Measurements from ENCODE around the gene TMEM26. TPM values are rescaled to one million over a fixed set of nuclear protein-coding genes. Genes with fewer than 3 reads are reported as not detected.
"Not testable (repeated sequence)": the region's sequence is repeated elsewhere in the genome, so short reads cannot be mapped to it uniquely, and the experiment has no call there.

TMEM26 gene
- total RNA-seq, 2 donors from 2014 or later, result 0.32 to 0.50 TPM

- no peak for TF ChIP-seq CTCF (IDR thresholded peaks at IDR 0.05)
- no peaks in the 10 kb centered on the region for H3K36me3 ChIP-seq
- no peak overlapping the region for H3K9ac ChIP-seq (ENCODE audit: low read depth in 2 of 2, low read length in 2 of 2)
- no peak for DNase-seq
- no peaks in the 10 kb centered on the region for H3K4me1 ChIP-seq
- H3K9me3 ChIP-seq, result no peaks in the 10 kb centered on the region
- no peak overlapping the region for H3K4me3 ChIP-seq
- no peaks in the 10 kb centered on the region for H3K27me3 ChIP-seq
- intact Hi-C loops (cut with DNase I), result no loop called here
- H3K27ac ChIP-seq, result no peak overlapping the region
Observed at GRCh38 chr10:61391281-61391680, 61.9 kb downstream of the TMEM26 start.

GRCh38 chr10:61390851-61391250 is 62.3 kb downstream of the TMEM26 start:
- H3K9ac ChIP-seq (ENCODE audit: low read depth in 2 of 2, low read length in 2 of 2), result no peak overlapping the region
- TF ChIP-seq CTCF (IDR thresholded peaks at IDR 0.05), result no peak
- no peaks in the 10 kb centered on the region for H3K4me1 ChIP-seq
- H3K27ac ChIP-seq, result no peak overlapping the region
- DNase-seq, result no peak
- no peaks in the 10 kb centered on the region for H3K9me3 ChIP-seq
- intact Hi-C loops (cut with DNase I), result no loop called here
- no peak overlapping the region for H3K4me3 ChIP-seq
- no peaks in the 10 kb centered on the region for H3K36me3 ChIP-seq
- no peaks in the 10 kb centered on the region for H3K27me3 ChIP-seq

- Histone ChIP-seq H3K4me3 (no peak overlapping the region), H3K4me1 (no peaks in the 10 kb centered on the region), H3K36me3 (no peaks in the 10 kb centered on the region), H3K9me3 (no peaks in the 10 kb centered on the region), H3K27ac (no peak overlapping the region), H3K9ac (ENCODE audit: low read depth in 2 of 2, low read length in 2 of 2) (no peak overlapping the region), H3K27me3 (no peaks in the 10 kb centered on the region)
- no peak for TF ChIP-seq CTCF (IDR thresholded peaks at IDR 0.05)
- intact Hi-C loops (cut with DNase I), result no loop called here
- no peak for DNase-seq
Observed at GRCh38 chr10:61389887-61390286, 63.3 kb downstream of the TMEM26 start.

GRCh38 chr10:61388986-61389385 is 64.2 kb downstream of the TMEM26 start:
- H3K4me1 ChIP-seq; intact Hi-C loops (cut with DNase I); H3K4me3 ChIP-seq; H3K27me3 ChIP-seq; H3K9me3 ChIP-seq; H3K9ac ChIP-seq (ENCODE audit: low read depth in 2 of 2, low read length in 2 of 2); H3K36me3 ChIP-seq; H3K27ac ChIP-seq; DNase-seq: not testable (repeated sequence)

- DNase-seq, result no peak
- no peaks in the 10 kb centered on the region for H3K4me1 ChIP-seq
- no peak for TF ChIP-seq CTCF (IDR thresholded peaks at IDR 0.05)
- H3K36me3 ChIP-seq, result no peaks in the 10 kb centered on the region
- H3K4me3 ChIP-seq, result no peak overlapping the region
- no peaks in the 10 kb centered on the region for H3K27me3 ChIP-seq
- H3K9me3 ChIP-seq, result no peaks in the 10 kb centered on the region
- no peak overlapping the region for H3K27ac ChIP-seq
- intact Hi-C loops (cut with DNase I), result no loop called here
- H3K9ac ChIP-seq (ENCODE audit: low read depth in 2 of 2, low read length in 2 of 2), result no peak overlapping the region
Observed at GRCh38 chr10:61385231-61386001, 67.8 kb downstream of the TMEM26 start.

GRCh38 chr10:61381153-61381552 is 72.0 kb downstream of the TMEM26 start:
- H3K9me3 ChIP-seq; H3K27me3 ChIP-seq; intact Hi-C loops (cut with DNase I); H3K27ac ChIP-seq; H3K4me3 ChIP-seq; H3K36me3 ChIP-seq; DNase-seq; H3K4me1 ChIP-seq; H3K9ac ChIP-seq (ENCODE audit: low read depth in 2 of 2, low read length in 2 of 2): not testable (repeated sequence)

All from colonic mucosa (tissue), 4 donors.